CD8-positive, alpha-beta memory T cell (primary cell): ENCODE measurements around the gene SYTL2. TPM values are rescaled to one million over a fixed set of nuclear protein-coding genes. Genes with fewer than 3 reads are reported as not detected.
A peak's percentile ranks its signal among the peaks of the same experiment; 100 is the strongest.

Source experiments
- CTCF ChIA-PET: fragments of 350-600 bp; sonication (Branson Sonifier 250); formaldehyde crosslinking; loops from one replicate; lab custom pipeline; 2021; ENCODE audit warnings: antibody characterized with exemption; lab: Charles Lee
- POLR2A ChIA-PET: fragments of 350-600 bp; sonication (Branson Sonifier 250); formaldehyde crosslinking; loops from one replicate; lab custom pipeline; 2021; ENCODE audit warnings: antibody characterized with exemption; lab: Charles Lee
- DNase-seq, 5 donors: peaks; one replicate each; pipeline versions ENCODE4 v3.0.0 to v3.0.0-alpha.2; 2020 to 2022; ENCODE audit warnings: mixed read lengths in 1 of 5
- H3K27ac ChIP-seq: one replicate; pipeline ENCODE4 v1.7.0; 2013; ENCODE audit warnings: low read depth, mild to moderate bottlenecking, low read length, moderate library complexity
- H3K27me3 ChIP-seq: 2 replicates; pipeline ENCODE4 v1.7.0; 2013; ENCODE audit warnings: low read length, mild to moderate bottlenecking; ENCODE audit not compliant: insufficient read depth, poor library complexity, severe bottlenecking
- H3K36me3 ChIP-seq: 2 replicates; pipeline ENCODE4 v1.7.0; 2013; ENCODE audit warnings: mild to moderate bottlenecking, low read length, moderate library complexity; ENCODE audit not compliant: insufficient read depth
- H3K4me1 ChIP-seq: 2 replicates; pipeline ENCODE4 v1.7.0; 2013; ENCODE audit warnings: mild to moderate bottlenecking, low read length, moderate library complexity; ENCODE audit not compliant: insufficient read depth
- H3K4me3 ChIP-seq: 2 replicates; pipeline ENCODE4 v1.7.0; 2013; ENCODE audit warnings: mild to moderate bottlenecking, low read length
- H3K9me3 ChIP-seq: 2 replicates; pipeline ENCODE4 v1.7.0; 2013; ENCODE audit warnings: mild to moderate bottlenecking, low read length
- H3K27ac Mint-ChIP-seq, 8 donors: one replicate each; pipeline ENCODE4 v1.8.0; 2020 to 2021; ENCODE audit warnings: mixed read lengths in 8 of 8, mild to moderate bottlenecking in 6 of 8, inconsistent platforms in 3 of 8, moderate library complexity in 3 of 8
- H3K27me3 Mint-ChIP-seq, 2 donors: one replicate each; pipeline ENCODE4 v1.8.0; 2020 to 2021; ENCODE audit warnings: mixed read lengths in 2 of 2, mild to moderate bottlenecking in 1 of 2, moderate library complexity in 1 of 2
- H3K36me3 Mint-ChIP-seq, 3 donors: one replicate each; pipeline ENCODE4 v1.8.0; 2020 to 2021; ENCODE audit warnings: mixed read lengths in 3 of 3, inconsistent platforms in 1 of 3, mild to moderate bottlenecking in 1 of 3
- H3K4me1 Mint-ChIP-seq, 3 donors: one replicate each; pipeline ENCODE4 v1.8.0; 2020 to 2021; ENCODE audit warnings: mixed read lengths in 3 of 3, inconsistent platforms in 1 of 3, mild to moderate bottlenecking in 1 of 3
- H3K4me3 Mint-ChIP-seq, 7 donors: one replicate each; pipeline ENCODE4 v1.8.0; 2020 to 2021; ENCODE audit warnings: mixed read lengths in 7 of 7, mild to moderate bottlenecking in 6 of 7, moderate library complexity in 4 of 7, inconsistent platforms in 2 of 7
- H3K9me3 Mint-ChIP-seq, 5 donors: one replicate each; pipeline ENCODE4 v1.8.0; 2020 to 2022; ENCODE audit warnings: mixed read lengths in 5 of 5, mild to moderate bottlenecking in 3 of 5, moderate library complexity in 2 of 5, inconsistent platforms in 1 of 5
- polyA plus RNA-seq: library from polyadenylated mRNA; unstranded; fragments of 300-500 nt; fragmentation: Illumina TruSeq; gene quantifications from one replicate; pipeline ENCODE4 v1.2.3, GENCODE V29; 2021
- total RNA-seq, 2 experiments: library from RNA; stranded (reverse); gene quantifications; one replicate each; pipeline ENCODE4 v1.2.3, GENCODE V29; 2021

The SYTL2 gene
- total and polyA plus RNA-seq, 3 experiments from 2014 or later = 12.4 to 52.3 (median 13.2) TPM

DNA sequence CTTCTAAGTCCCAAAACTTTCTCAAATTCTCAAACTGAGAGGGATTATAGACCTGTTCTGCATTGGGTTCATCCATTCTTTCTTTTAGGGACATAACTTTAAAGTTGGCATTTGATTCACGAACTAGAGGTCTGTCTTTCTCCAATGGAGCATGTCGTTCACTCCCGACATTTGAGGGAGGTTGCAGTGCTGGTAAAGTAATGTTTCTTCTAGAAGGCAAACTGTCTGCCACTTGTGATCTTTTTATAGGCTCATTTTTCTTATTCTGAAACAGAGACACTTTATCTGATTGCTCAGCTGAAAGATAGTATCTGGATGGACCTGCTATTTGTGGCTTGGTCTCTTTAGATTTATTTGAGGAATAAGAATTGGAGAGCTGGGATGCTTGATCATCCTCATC lies 84.6 kb downstream of the SYTL2 start:
- Mint-ChIP-seq H3K27me3 (no peaks in the 10 kb centered on the region), H3K4me1 (peaks cover 23 to 28% (median 24%) of the 10 kb centered on the region in 3 donors), H3K27ac (no peak overlapping the region), H3K9me3 (no peaks in the 10 kb centered on the region), H3K4me3 (no peak overlapping the region), H3K36me3 (peaks cover 30 to 43% (median 43%) of the 10 kb centered on the region in 3 donors)
- H3K4me3 ChIP-seq = no peak overlapping the region
- POLR2A ChIA-PET = no interaction called here
- H3K27me3 ChIP-seq = no peaks in the 10 kb centered on the region
- no peaks in the 10 kb centered on the region for H3K9me3 ChIP-seq
- no peak overlapping the region for H3K27ac ChIP-seq
- no peak for DNase-seq
- CTCF ChIA-PET = no interaction called here
- peaks cover 13% of the 10 kb centered on the region for H3K36me3 ChIP-seq
- no peaks in the 10 kb centered on the region for H3K4me1 ChIP-seq

DNA sequence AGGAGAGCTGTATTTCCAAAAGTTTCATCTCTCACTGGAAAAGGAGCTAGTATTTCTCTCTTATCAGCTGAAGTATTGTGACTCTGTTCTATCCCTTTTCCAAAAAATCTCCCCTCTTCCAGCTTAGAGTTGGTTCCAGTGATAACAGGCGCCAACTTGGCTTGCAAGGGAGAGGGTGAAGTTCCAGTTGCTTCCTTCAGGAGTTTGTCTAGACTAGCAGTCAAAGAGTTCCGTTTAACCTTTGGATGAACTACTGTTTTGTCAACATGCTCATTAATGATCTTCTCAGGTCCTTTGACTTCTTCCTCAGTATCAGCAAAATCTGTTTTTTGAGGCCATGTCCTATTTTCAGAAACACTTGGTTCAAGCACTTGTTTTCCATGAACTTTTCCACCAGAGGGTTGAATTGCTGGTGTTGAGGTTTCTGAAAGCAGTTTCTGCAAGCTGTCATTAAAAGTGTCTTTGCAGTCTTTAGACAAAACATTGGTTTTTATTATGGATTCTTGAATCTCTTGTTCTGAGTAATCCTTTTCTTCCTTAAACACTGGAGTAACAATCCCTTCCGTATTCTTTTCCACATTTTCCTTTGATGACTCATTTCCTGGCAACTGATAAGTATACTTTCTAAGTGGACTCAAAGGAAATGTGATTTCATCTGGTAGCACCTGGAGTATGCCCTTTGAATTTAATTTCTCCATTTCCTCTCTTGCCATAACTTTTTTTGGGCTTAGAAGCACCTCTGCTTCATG lies 85.3 kb downstream of the SYTL2 start:
- Histone ChIP-seq H3K4me1 (no peaks in the 10 kb centered on the region), H3K27me3 (no peaks in the 10 kb centered on the region), H3K4me3 (no peak overlapping the region), H3K9me3 (no peaks in the 10 kb centered on the region), H3K36me3 (peaks cover 13% of the 10 kb centered on the region), H3K27ac (no peak overlapping the region)
- no peak for DNase-seq
- no peak overlapping the region for H3K4me3 Mint-ChIP-seq
- POLR2A ChIA-PET = no interaction called here
- H3K27me3 Mint-ChIP-seq = no peaks in the 10 kb centered on the region
- peak overlapping the region in 1 of 8 donors; percentile 58 for H3K27ac Mint-ChIP-seq
- CTCF ChIA-PET = interaction anchor here (0.5 kb wide), 1 partner anchor 8 kb away, joined by 3 read pairs; no protein-coding TSS in a partner anchor
- H3K4me1 Mint-ChIP-seq = peaks cover 20 to 24% (median 22%) of the 10 kb centered on the region in 3 donors
- H3K9me3 Mint-ChIP-seq = no peaks in the 10 kb centered on the region
- peaks cover 33 to 48% (median 40%) of the 10 kb centered on the region in 3 donors for H3K36me3 Mint-ChIP-seq

DNA sequence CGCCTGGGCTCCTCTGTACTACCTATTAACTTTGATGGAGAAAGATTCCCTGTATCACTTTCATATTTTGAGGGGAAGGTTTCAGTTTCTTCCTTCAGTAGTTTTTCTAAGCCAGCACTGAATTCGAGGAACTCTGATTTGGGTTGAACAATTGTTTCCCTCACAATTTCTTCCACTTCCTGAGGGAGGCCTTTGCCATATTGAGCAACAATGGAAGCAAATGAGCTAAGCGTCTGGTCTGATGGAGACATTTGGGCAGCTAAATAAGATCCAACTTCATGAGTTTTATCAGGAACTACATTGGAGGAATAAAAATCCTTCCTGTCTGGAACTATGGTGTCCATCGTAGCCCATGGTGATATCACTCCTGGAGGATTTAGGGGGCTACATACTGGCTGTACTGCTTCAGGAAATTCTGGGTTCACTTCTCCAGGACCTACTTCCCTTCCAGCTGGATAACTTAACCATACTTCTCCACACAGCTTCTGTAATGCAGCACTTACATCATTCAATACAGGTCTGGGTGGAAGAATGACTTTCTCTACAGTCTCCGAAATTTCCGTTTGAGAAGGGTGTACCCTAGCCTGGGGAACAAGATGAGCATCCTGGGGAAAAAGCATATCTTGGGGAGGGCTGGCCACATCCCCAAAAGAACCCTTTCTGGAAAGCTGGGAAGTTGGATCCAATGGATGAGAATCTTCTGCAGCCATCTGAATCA lies 86.0 kb downstream of the SYTL2 start:
- Histone ChIP-seq H3K27me3 (no peaks in the 10 kb centered on the region), H3K4me3 (no peak overlapping the region), H3K9me3 (no peaks in the 10 kb centered on the region), H3K4me1 (no peaks in the 10 kb centered on the region), H3K27ac (no peak overlapping the region), H3K36me3 (peaks cover 13% of the 10 kb centered on the region)
- H3K27me3 Mint-ChIP-seq = no peaks in the 10 kb centered on the region
- ChIA-PET POLR2A (no interaction called here), CTCF (interaction anchor here (0.5 kb wide), 1 partner anchor 9 kb away, joined by 3 read pairs; no protein-coding TSS in a partner anchor)
- no peak overlapping the region for H3K27ac Mint-ChIP-seq
- no peaks in the 10 kb centered on the region for H3K9me3 Mint-ChIP-seq
- peaks cover 33 to 51% (median 41%) of the 10 kb centered on the region in 3 donors for H3K36me3 Mint-ChIP-seq
- peaks cover 14 to 16% (median 15%) of the 10 kb centered on the region in 3 donors for H3K4me1 Mint-ChIP-seq
- no peak for DNase-seq
- no peak overlapping the region for H3K4me3 Mint-ChIP-seq

DNA sequence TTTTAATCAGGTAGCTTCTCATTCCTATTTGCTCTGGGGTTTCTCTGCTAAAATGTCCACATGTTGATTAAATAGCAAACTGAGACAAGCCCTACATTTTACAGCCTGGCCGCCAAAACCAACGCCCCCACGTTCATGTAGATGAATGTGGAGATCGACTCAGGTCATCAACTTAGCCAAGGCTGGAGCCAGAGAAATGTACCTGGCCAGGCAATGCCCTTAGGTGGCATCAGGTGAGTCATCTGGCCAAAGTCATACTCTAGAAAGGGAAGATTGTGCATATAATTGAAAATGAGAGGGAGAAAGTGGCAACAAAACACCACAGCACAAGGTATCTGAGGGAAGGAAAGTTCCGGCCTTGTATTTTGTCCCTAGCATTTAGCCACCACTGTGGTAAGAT lies 87.9 kb downstream of the SYTL2 start:
- no peaks in the 10 kb centered on the region for H3K27me3 ChIP-seq
- no peak overlapping the region for H3K4me3 ChIP-seq
- Mint-ChIP-seq H3K36me3 (peaks cover 30 to 58% (median 35%) of the 10 kb centered on the region in 3 donors), H3K27ac (peak overlapping the region in 5 of 8 donors; percentile 2 to 63 (median 47)), H3K4me3 (no peak overlapping the region), H3K4me1 (peaks cover 0 to 7% (median 5%) of the 10 kb centered on the region in 3 donors), H3K9me3 (no peaks in the 10 kb centered on the region), H3K27me3 (no peaks in the 10 kb centered on the region)
- no peaks in the 10 kb centered on the region for H3K4me1 ChIP-seq
- H3K36me3 ChIP-seq = peaks cover 13% of the 10 kb centered on the region
- no peak overlapping the region for H3K27ac ChIP-seq
- DNase-seq = no peak
- no peaks in the 10 kb centered on the region for H3K9me3 ChIP-seq
- POLR2A ChIA-PET = no interaction called here
- CTCF ChIA-PET = no interaction called here

DNA sequence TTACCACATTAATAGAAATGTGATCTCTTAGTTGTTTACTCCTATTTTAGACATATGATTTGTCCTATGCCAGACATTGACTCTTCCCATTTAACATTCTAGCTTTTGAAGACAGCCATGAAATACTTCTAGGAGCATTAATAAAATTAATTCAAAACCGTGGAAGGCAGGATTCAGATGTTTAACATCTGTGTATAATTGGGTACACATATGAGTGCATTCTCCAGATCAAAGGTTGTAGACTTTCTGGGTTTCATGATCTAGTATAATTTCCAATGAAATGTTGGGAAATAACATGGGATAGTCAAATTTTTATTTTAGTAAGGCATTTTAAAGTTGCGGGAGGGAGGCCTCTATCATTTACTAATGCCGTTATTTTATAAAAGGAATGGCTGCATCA lies 89.8 kb downstream of the SYTL2 start:
- Mint-ChIP-seq H3K27ac (no peak overlapping the region), H3K9me3 (no peaks in the 10 kb centered on the region), H3K36me3 (peaks cover 18 to 42% (median 23%) of the 10 kb centered on the region in 3 donors), H3K4me3 (no peak overlapping the region), H3K4me1 (peaks cover 0 to 10% (median 7%) of the 10 kb centered on the region in 3 donors), H3K27me3 (no peaks in the 10 kb centered on the region)
- Histone ChIP-seq H3K27ac (no peak overlapping the region), H3K4me3 (no peak overlapping the region), H3K36me3 (no peaks in the 10 kb centered on the region), H3K4me1 (no peaks in the 10 kb centered on the region), H3K27me3 (no peaks in the 10 kb centered on the region), H3K9me3 (no peaks in the 10 kb centered on the region)
- POLR2A ChIA-PET = no interaction called here
- CTCF ChIA-PET = no interaction called here
- no peak for DNase-seq

DNA sequence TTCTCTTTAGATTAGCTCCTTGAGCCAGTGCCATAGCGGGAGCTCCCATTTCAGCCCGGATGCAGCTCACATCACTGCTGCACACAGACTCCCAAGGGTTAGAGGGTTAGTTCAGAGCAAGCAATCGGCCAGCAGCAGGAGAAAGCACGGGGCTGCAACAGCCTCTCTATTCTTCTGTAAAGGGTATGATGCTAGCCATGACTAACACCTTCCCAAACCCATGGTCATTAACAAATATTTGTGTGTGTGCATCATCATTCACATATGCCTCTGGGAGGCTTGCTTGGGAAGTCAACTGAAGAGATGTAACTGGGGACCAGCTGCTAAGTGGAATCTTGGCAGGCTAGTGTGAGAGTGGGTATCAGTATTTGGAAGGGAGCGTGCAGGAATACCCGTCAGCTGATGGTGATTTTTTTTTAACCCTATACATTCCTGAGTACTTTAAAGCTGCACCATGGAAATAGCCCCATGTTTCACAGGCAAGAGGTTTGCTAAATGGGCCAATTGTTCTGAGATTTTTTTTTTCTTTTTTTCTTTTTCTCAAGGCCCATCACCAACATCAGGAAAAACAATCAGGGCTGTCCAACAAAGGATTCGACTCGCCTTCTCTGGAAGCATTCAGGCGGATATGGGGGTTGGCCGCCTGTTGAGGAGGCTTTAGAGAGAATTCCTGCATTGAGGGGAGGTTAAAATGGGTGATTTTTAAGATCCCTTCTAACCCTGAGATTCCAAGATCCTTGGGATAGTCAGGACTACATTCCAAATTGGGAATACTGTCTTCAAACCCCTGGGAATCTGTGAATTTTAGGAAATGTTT lies 91.7 kb downstream of the SYTL2 start:
- Histone ChIP-seq H3K4me3 (no peak overlapping the region), H3K4me1 (no peaks in the 10 kb centered on the region), H3K27me3 (no peaks in the 10 kb centered on the region), H3K36me3 (no peaks in the 10 kb centered on the region), H3K9me3 (no peaks in the 10 kb centered on the region), H3K27ac (no peak overlapping the region)
- Mint-ChIP-seq H3K27me3 (no peaks in the 10 kb centered on the region), H3K36me3 (peaks cover 12 to 27% (median 12%) of the 10 kb centered on the region in 3 donors), H3K9me3 (no peaks in the 10 kb centered on the region), H3K4me1 (peaks cover 0 to 7% (median 3%) of the 10 kb centered on the region in 3 donors), H3K27ac (peak overlapping the region in 1 of 8 donors; percentile 68), H3K4me3 (no peak overlapping the region)
- CTCF ChIA-PET = interaction anchor here (1.0 kb wide), 1 partner anchor 136 kb away, joined by 3 read pairs; the partner anchor contains the start of gene CCDC83
- POLR2A ChIA-PET = no interaction called here
- no peak for DNase-seq

DNA sequence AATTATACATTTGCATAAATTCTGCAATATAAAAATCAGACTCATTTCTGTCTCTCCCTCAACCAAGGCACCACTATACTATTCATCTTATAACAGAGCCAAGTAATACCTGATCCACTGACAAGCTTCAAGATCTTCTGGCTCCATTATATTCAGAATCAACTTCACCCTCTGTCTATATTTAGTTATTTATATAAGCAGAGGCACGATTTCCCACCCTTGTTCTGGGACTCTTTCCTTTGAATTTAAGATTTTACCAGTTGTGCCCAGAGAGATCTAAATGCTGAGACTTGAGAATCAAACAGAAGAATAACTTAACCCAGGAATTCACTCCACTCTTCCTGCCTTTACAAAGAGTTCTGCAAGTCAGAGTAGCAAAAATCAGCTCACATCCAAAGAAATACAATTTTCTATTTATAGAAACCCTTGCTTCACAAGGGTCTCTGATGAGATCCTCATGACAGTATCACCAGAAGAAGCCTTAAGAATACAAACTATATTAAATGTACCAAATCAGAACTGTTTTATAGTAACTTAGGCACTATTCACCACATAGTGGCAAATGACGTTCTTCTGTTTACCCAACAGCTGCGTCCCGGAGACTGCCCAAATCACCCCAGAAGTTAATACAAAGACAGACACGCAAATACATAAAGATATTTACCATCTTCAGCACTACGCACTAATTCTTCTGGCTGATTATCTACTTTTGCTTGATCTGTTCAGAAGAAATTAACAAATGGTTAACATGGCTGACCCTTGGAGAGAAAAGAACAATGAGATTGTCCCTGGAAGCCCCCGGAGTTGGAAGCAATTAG lies 92.6 kb downstream of the SYTL2 start:
- H3K4me1 Mint-ChIP-seq = peaks cover 0 to 7% (median 3%) of the 10 kb centered on the region in 3 donors
- no peaks in the 10 kb centered on the region for H3K9me3 Mint-ChIP-seq
- H3K36me3 Mint-ChIP-seq = peaks cover 11 to 28% (median 13%) of the 10 kb centered on the region in 3 donors
- DNase-seq = no peak
- no peaks in the 10 kb centered on the region for H3K4me1 ChIP-seq
- ChIA-PET POLR2A (no interaction called here), CTCF (interaction anchor here (1.0 to 1.1 kb wide), 2 partner anchors 24 to 137 kb away, joined by 3 read pairs; partner anchors contain the start of gene CCDC83)
- no peak overlapping the region for H3K4me3 Mint-ChIP-seq
- H3K27me3 Mint-ChIP-seq = no peaks in the 10 kb centered on the region
- no peak overlapping the region for H3K27ac ChIP-seq
- no peak overlapping the region for H3K4me3 ChIP-seq
- no peaks in the 10 kb centered on the region for H3K9me3 ChIP-seq
- peak overlapping the region in 1 of 8 donors; percentile 15 for H3K27ac Mint-ChIP-seq
- H3K36me3 ChIP-seq = no peaks in the 10 kb centered on the region
- H3K27me3 ChIP-seq = no peaks in the 10 kb centered on the region
